Measurements from ENCODE around the gene AQP3. TPM values are rescaled to one million over a fixed set of nuclear protein-coding genes. Genes with fewer than 3 reads are reported as not detected.

AQP3 gene
- total RNA-seq, 1 experiment from 2014 or later, result 5.5 TPM

- ChIA-PET POLR2A (no interaction called here), CTCF (interaction anchor here (1.1 kb wide), 1 partner anchor 17 kb away, joined by 5 read pairs; no protein-coding TSS in a partner anchor)
Observed at GRCh38 chr9:33435821-33436277, 11.5 kb downstream of the AQP3 start.

More at GRCh38 chr9:33435821-33436277, 11.5 kb downstream of the AQP3 start:
- Histone ChIP-seq H3K36me3 (ENCODE audit: control insufficient read depth in 1 of 2, insufficient read depth in 2 of 2, low read length in 2 of 2) (no peaks in the 10 kb centered on the region), H3K4me3 (replicated peaks in 1 of 2; ENCODE audit: low read depth in 1 of 2, low read length in 2 of 2) (no peak overlapping the region), H3K9me3 (ENCODE audit: control insufficient read depth in 1 of 2, insufficient read depth in 1 of 2, low read depth in 1 of 2, low read length in 2 of 2) (no peaks in the 10 kb centered on the region), H3K9ac (ENCODE audit: low read length) (no peak overlapping the region), H3K4me1 (ENCODE audit: control insufficient read depth in 1 of 2, insufficient read depth in 2 of 2, low read length in 2 of 2) (peaks cover 12 to 28% of the 10 kb centered on the region in 2 experiments), H3K27me3 (ENCODE audit: insufficient read depth, low read length) (no peaks in the 10 kb centered on the region), H3K79me2 (ENCODE audit: insufficient read depth, low read length) (no peaks in the 10 kb centered on the region), H3K27ac (ENCODE audit: low read depth, low read length) (no peak overlapping the region), H3K9me2 (ENCODE audit: insufficient read depth) (no peaks in the 10 kb centered on the region), H2AFZ (ENCODE audit: low read depth, low read length, poor library complexity, severe bottlenecking) (no peak overlapping the region), H4K20me1 (ENCODE audit: insufficient read depth) (no peaks in the 10 kb centered on the region), H3K4me2 (ENCODE audit: low read length) (no peak overlapping the region)
- no peak for DNase-seq (ENCODE audit: low read depth, low spot score)
- intact Hi-C loops (cut with micrococcal nuclease), result no loop called here
- RAD21 ChIA-PET (ENCODE audit: low non-redundant PET in 1 of 2, low total read pairs in 2 of 2, uncharacterized antibody in 2 of 2, unreplicated experiment in 2 of 2), result no interaction called here
- TF ChIP-seq TCF7L2 (IDR thresholded peaks at IDR 0.05; ENCODE audit: borderline replicate concordance, extremely low read depth, insufficient read depth, insufficient read length) (no peak), EZH2 (IDR thresholded peaks at IDR 0.05) (no peak), CEBPB (IDR thresholded peaks at IDR 0.05; ENCODE audit: low read depth) (no peak), SRF (IDR thresholded peaks at IDR 0.05; ENCODE audit: low read depth) (no peak), YY1 (IDR thresholded peaks at IDR 0.05; ENCODE audit: extremely low read depth, insufficient replicate concordance, low read depth, low read length) (no peak), SP1 (IDR thresholded peaks at IDR 0.05; ENCODE audit: low read depth) (no peak), CBX3 (IDR thresholded peaks at IDR 0.05; ENCODE audit: low read depth) (no peak), ZBTB33 (IDR thresholded peaks at IDR 0.05; ENCODE audit: extremely low read depth, insufficient replicate concordance, low read length) (no peak), FOSL1 (IDR thresholded peaks at IDR 0.05; ENCODE audit: low read depth) (no peak), EZH2phosphoT487 (IDR thresholded peaks at IDR 0.05; ENCODE audit: borderline replicate concordance) (no peak), SIN3A (IDR thresholded peaks at IDR 0.05; ENCODE audit: low read depth) (no peak)
- TF ChIP-seq, protein P1, sequence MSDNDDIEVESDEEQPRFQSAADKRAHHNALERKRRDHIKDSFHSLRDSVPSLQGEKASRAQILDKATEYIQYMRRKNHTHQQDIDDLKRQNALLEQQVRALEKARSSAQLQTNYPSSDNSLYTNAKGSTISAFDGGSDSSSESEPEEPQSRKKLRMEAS (IDR thresholded peaks at IDR 0.05), result no peak
- TF ChIP-seq, protein P2, sequence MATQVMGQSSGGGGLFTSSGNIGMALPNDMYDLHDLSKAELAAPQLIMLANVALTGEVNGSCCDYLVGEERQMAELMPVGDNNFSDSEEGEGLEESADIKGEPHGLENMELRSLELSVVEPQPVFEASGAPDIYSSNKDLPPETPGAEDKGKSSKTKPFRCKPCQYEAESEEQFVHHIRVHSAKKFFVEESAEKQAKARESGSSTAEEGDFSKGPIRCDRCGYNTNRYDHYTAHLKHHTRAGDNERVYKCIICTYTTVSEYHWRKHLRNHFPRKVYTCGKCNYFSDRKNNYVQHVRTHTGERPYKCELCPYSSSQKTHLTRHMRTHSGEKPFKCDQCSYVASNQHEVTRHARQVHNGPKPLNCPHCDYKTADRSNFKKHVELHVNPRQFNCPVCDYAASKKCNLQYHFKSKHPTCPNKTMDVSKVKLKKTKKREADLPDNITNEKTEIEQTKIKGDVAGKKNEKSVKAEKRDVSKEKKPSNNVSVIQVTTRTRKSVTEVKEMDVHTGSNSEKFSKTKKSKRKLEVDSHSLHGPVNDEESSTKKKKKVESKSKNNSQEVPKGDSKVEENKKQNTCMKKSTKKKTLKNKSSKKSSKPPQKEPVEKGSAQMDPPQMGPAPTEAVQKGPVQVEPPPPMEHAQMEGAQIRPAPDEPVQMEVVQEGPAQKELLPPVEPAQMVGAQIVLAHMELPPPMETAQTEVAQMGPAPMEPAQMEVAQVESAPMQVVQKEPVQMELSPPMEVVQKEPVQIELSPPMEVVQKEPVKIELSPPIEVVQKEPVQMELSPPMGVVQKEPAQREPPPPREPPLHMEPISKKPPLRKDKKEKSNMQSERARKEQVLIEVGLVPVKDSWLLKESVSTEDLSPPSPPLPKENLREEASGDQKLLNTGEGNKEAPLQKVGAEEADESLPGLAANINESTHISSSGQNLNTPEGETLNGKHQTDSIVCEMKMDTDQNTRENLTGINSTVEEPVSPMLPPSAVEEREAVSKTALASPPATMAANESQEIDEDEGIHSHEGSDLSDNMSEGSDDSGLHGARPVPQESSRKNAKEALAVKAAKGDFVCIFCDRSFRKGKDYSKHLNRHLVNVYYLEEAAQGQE (IDR thresholded peaks at IDR 0.05; ENCODE audit: low read depth), result no peak
- TF ChIP-seq, protein P3, sequence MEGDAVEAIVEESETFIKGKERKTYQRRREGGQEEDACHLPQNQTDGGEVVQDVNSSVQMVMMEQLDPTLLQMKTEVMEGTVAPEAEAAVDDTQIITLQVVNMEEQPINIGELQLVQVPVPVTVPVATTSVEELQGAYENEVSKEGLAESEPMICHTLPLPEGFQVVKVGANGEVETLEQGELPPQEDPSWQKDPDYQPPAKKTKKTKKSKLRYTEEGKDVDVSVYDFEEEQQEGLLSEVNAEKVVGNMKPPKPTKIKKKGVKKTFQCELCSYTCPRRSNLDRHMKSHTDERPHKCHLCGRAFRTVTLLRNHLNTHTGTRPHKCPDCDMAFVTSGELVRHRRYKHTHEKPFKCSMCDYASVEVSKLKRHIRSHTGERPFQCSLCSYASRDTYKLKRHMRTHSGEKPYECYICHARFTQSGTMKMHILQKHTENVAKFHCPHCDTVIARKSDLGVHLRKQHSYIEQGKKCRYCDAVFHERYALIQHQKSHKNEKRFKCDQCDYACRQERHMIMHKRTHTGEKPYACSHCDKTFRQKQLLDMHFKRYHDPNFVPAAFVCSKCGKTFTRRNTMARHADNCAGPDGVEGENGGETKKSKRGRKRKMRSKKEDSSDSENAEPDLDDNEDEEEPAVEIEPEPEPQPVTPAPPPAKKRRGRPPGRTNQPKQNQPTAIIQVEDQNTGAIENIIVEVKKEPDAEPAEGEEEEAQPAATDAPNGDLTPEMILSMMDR (IDR thresholded peaks at IDR 0.05 in 2 of 3, conservative IDR thresholded peaks at IDR 0.05 in 1 of 3; ENCODE audit: borderline replicate concordance in 1 of 3, insufficient read depth in 1 of 3, low read depth in 2 of 3, low read length in 2 of 3), result no peak
- TF ChIP-seq, protein P4, sequence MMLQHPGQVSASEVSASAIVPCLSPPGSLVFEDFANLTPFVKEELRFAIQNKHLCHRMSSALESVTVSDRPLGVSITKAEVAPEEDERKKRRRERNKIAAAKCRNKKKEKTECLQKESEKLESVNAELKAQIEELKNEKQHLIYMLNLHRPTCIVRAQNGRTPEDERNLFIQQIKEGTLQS (IDR thresholded peaks at IDR 0.05), result no peak
- no peak for ATAC-seq
- no TSS peak for BruUV-seq (replicated peaks)
